SK-N-MC (cell line): Measurements from ENCODE around the gene DLG1.

Experiments used
- EZH2 ChIP-seq: fragments of 200-600 bp; sonication (generic); IDR thresholded peaks from one replicate; pipeline ENCODE4 v1.6.1; 2017; ENCODE audit warnings: antibody characterized with exemption
- FOXP2 ChIP-seq: optimal IDR thresholded peaks from 2 replicates; pipeline ENCODE3; 2011; ENCODE audit warnings: mild to moderate bottlenecking, moderate library complexity; ENCODE audit not compliant: insufficient read depth; ENCODE audit errors: extremely low read length, control extremely low read depth
- POLR2AphosphoS5 ChIP-seq: IDR thresholded peaks from 2 replicates; pipeline ENCODE4 v1.6.1; 2012; ENCODE audit warnings: mild to moderate bottlenecking, low read depth, low read length, borderline replicate concordance

GRCh38 chr3:197035577-197035976 lies 262.8 kb downstream of the DLG1 start:
- TF ChIP-seq EZH2 (no peak), POLR2AphosphoS5 (no peak), FOXP2 (no peak)
